ENCODE results near the gene TOLLIP. TPM values are rescaled to one million over a fixed set of nuclear protein-coding genes. Genes with fewer than 3 reads are reported as not detected.
A peak's percentile ranks its signal among the peaks of the same experiment; 100 is the strongest.

The TOLLIP gene
- total RNA-seq, 1 experiment from 2014 or later = 32.3 TPM

GRCh38 chr11:1291295-1292017 lies 18.0 kb downstream of the TOLLIP start:
- no peak overlapping the region for H3K23ac ChIP-seq (ENCODE audit: insufficient read length, low read depth, low read length)
- no peaks in the 10 kb centered on the region for H3K79me1 ChIP-seq (ENCODE audit: insufficient read depth, low read depth, low read length, poor library complexity, severe bottlenecking)
- H3K27me3 ChIP-seq (ENCODE audit: insufficient read depth, low read length) = no peaks in the 10 kb centered on the region
- H4K8ac ChIP-seq (replicated peaks; ENCODE audit: insufficient read length, low read depth, low read length) = no peak overlapping the region
- peaks cover 14 to 48% (median 30%) of the 10 kb centered on the region in 3 experiments; a peak in 6 of 7 replicates for H3K36me3 Mint-ChIP-seq (ENCODE audit: insufficient read depth in 1 of 3, low read depth in 3 of 3)
- H2BK20ac ChIP-seq (ENCODE audit: low read depth, low read length, poor library complexity, severe bottlenecking) = no peak overlapping the region
- H4K5ac ChIP-seq (ENCODE audit: insufficient read length, low read depth, low read length) = no peak overlapping the region
- H3K14ac ChIP-seq (ENCODE audit: insufficient read depth, low read length) = no peak overlapping the region
- no CpG with 5 or more reads among the region's 46 CpGs for WGBS (ENCODE audit: extremely low coverage, insufficient read length, low lambda C conversion rate)
- no peaks in the 10 kb centered on the region for H4K20me1 ChIP-seq (ENCODE audit: control insufficient read depth, insufficient read depth, insufficient read length)
- no peaks in the 10 kb centered on the region for H3K9me3 ChIP-seq (ENCODE audit: control insufficient read depth, low read depth, low read length)
- no peaks in the 10 kb centered on the region for H3K4me1 ChIP-seq (ENCODE audit: insufficient read depth, low read length)
- no peak overlapping the region for H3K9ac ChIP-seq (ENCODE audit: extremely low read depth, insufficient read length, low read length)
- H3K79me2 ChIP-seq (ENCODE audit: insufficient read depth, low read length) = no peaks in the 10 kb centered on the region
- no peak overlapping the region for H4K91ac ChIP-seq (ENCODE audit: insufficient read length, low read depth, low read length)
- H2AK5ac ChIP-seq (ENCODE audit: insufficient read length, low read length) = no peak overlapping the region
- no peak overlapping the region for H3K4me2 ChIP-seq (ENCODE audit: insufficient read depth, insufficient read length, low read length)
- no peaks in the 10 kb centered on the region for H3K4me1 Mint-ChIP-seq
- H2BK120ac ChIP-seq (ENCODE audit: low read depth, low read length, poor library complexity, severe bottlenecking) = no peak overlapping the region
- no peaks in the 10 kb centered on the region for H3K27me3 Mint-ChIP-seq (ENCODE audit: low read depth)
- no peak overlapping the region for H3K56ac ChIP-seq (ENCODE audit: insufficient read length, low read depth, low read length)
- DNase-seq = no peak
- no peak overlapping the region for H3K4me3 Mint-ChIP-seq
- peak overlapping the region in 2 of 3 experiments; percentile 79 to 83; a peak in 4 of 7 replicates for H3K27ac Mint-ChIP-seq
- no peak overlapping the region for H2BK12ac ChIP-seq (ENCODE audit: insufficient read length, low read depth, low read length)
- no peak overlapping the region for H2AFZ ChIP-seq (ENCODE audit: low read length)
- no peak overlapping the region for H3K18ac ChIP-seq (ENCODE audit: insufficient read length, low read depth, low read length)
- peaks cover 0 to 5% of the 10 kb centered on the region in 2 experiments; a peak in 1 of 5 replicates for H3K9me3 Mint-ChIP-seq
- TF ChIP-seq CTCF (conservative IDR thresholded peaks at IDR 0.05) = no peak
- no peak overlapping the region for H3K4ac ChIP-seq (ENCODE audit: low read depth, low read length)
- H2BK5ac ChIP-seq (ENCODE audit: insufficient read length, low read length) = no peak overlapping the region
- H3K27ac ChIP-seq (ENCODE audit: insufficient read length, low read depth, low read length) = no peak overlapping the region
- no peak overlapping the region for H2BK15ac ChIP-seq (ENCODE audit: low read depth, low read length)
- H3K23me2 ChIP-seq (ENCODE audit: insufficient read length, low read depth, low read length, poor library complexity, severe bottlenecking) = no peaks in the 10 kb centered on the region
- no peak overlapping the region for H3T11ph ChIP-seq (ENCODE audit: low read length)

Data from H9 (cell line).